GM19468 (cell line): ENCODE measurements around the gene ELP2.

Source experiments
- ATAC-seq: cut with Tn5 transposase; IDR thresholded peaks from one replicate; pipeline ENCODE4 v1.9.1; 2021; ENCODE audit warnings: mild to moderate bottlenecking, moderate library complexity, moderate number of reproducible peaks; ENCODE audit not compliant: unreplicated experiment; ENCODE audit errors: extremely low read depth

Gene ELP2

GRCh38 chr18:36211612-36212065 is 81.9 kb downstream of the ELP2 start:
- ATAC-seq = no peak

GRCh38 chr18:36212301-36213171 is 82.8 kb downstream of the ELP2 start:
- no peak for ATAC-seq

DNA sequence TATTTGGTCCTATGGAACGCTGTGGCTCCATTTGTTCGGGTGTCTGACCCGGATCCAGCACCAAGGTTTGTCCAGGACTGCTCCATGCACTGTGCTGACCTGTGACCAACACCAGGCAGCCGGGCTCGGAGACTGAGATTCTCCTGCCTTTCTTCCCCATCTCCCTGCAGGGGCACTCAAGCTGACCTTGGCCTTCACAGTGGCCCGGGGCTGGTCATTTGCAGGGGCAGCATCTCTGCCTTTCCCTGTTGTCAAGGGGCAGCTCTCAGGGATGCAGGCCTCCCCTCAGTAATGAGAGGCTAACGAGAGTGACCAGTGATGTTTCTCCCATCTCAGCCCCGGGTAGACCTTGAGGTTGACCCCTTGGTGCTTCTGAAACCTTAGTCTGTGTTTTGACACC is 85.1 kb downstream of the ELP2 start:
- no peak for ATAC-seq

GRCh38 chr18:36215577-36215976 is 85.9 kb downstream of the ELP2 start:
- no peak for ATAC-seq

DNA sequence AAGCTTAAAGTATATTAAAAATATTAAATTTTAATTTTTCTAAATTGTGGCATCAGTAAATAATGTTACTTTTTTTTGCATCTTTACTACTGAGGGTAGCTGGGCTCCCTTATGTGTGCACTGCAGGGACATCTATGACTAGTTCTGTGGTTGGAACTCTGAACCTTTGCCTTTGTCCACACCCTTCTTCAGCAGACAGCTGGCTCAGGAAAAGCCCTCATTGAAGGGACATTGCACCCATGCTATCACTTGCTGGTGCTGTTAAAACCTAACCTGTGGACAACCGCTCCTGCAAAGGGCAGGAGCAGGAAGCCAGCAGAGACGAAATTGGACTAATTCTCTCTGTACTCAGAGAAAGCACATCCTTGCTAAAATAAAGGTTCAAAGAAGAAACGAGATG is 87.6 kb downstream of the ELP2 start:
- no peak for ATAC-seq

DNA sequence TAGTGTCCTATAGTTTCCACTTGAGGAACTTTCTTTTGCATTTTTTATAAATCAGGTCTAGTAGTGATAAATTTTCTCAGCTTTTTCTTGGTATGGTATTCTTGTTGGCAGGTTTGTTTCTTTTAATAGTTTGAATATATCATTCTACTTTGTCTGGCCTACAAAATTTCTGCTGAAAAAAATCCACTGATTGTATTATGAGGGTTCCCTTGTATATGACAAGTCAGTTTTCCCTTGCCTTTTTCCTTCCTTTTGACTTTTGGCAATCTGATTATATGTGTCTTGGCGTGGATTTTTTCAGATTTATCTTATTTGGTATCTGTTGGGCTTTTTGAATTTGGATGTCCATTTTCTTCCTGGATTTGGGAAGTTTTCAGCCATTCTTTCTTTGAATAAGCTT is 99.5 kb downstream of the ELP2 start:
- no peak for ATAC-seq
